GM19468 (cell line): ENCODE results near the gene CIITA.

Experiments
- ATAC-seq: cut with Tn5 transposase; IDR thresholded peaks from one replicate; pipeline ENCODE4 v1.9.1; 2021; ENCODE audit warnings: mild to moderate bottlenecking, moderate library complexity, moderate number of reproducible peaks; ENCODE audit not compliant: unreplicated experiment; ENCODE audit errors: extremely low read depth

Gene CIITA

DNA sequence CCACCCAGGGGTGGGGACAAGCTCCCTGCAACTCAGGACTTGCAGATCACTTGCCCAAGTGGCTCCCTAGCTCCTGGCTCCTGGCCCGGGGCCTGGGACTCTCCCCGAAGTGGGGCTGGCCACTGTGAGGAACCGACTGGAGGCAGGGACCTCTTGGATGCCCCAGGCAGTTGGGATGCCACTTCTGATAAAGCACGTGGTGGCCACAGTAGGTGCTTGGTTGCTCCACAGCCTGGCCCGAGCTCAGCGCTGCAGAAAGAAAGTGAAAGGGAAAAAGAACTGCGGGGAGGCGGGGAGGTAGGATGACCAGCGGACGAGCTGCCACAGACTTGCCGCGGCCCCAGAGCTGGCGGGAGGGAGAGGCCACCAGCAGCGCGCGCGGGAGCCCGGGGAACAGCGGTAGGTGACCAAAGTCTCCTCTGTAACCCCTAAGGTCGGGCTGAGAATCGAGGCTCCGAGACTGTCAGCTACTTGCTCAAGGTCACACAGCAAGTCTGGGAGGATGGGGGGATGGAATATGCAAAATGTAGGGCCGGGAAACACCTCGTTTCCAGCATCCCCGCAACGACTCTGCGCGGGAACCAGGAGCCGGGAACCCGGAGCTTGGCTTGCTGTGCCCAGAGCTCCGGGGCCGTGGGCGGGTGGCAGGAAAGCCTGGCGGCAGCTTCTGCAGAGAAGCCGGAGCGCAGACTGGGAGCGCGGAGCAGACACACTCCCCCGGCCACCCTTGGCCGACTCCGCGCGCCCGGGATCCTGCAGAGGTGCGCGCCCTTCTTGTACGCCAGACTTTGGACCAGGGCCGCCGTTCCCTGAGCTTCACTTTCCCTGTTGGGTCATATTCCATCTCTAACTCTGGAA lies 1.9 kb downstream of the CIITA start:
- ATAC-seq: no peak

DNA sequence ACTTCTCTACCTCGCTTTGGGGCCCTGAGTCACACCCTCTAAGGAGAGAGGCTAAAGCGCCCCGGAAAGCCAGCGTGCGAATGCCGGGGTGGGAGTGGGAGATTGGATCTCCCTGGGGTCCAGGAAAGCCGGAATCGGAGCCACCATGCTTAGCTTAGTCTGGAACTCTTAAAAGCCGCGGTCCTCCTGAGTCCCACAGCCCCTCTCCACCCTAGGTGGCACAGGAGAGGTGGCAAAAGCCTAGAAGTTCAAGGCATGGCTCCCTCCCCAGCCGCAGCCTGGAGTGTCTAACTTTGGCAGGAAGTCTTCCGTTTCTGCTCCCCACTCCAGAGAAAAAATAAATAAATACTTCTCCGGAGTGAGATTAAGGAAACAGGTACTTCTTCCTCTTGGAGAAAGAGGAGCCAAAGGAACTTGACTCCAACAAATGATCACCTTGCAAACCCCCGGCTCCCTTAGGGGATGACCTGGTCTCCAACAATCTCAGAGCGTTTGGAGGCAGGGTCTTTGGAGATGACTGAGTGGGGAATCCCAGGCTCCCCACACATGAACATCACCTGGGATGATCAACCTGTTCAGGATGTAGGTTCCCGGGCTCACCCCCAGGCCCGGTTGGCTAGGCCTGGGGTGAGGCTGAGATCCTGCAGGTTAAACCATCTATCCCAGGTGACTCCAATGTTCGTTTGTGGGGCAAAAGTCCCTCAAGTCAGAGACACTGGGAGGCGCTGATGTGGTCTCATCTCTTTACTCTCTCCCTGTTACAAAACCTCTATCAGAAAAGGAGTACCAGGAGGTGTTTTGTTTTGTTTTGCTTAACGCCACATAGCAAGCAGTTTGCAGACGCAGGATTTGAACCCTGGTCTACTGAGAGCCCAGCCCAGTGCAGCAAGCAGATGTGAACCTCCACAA lies 2.9 kb downstream of the CIITA start:
- ATAC-seq: no peak

DNA sequence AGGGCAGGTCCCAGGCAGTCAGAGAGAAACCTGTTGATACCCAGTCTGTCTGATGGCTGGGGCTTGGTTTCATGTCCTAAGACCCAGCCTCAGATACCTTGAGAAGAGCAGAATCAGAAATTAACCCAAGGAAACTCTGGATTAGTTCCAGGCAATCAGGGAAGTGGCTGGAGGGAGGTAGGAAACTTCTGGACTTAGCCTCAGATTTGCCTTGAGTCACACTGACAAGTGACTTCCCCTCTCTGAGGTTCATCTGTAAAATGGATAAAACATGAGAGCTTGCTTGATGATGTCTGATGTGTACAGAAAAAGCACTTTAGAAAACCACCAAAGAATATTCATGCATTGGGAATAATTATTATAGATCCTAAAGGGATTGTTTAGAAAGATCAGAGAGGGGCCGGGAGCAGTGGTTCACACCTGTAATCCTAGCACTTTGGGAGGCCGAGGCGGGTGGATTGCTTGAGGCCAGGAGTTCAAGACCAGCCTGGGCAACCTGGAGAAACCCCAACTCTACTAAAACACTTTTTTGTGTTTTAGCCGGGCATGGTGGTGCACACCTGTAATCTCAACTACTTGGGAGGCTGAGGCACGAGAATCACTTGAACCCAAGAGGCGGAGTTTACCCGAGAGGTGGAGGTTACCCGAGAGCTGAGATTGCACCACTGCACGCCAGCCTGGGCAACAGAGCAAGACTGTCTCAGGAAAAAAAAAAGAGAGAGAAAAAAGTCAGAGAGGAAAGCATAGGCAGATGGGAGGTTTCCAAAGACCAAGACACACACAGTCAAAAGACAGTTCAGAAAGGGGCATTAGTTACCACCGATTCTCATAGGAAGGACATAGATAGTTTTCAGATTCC lies 3.8 kb downstream of the CIITA start:
- ATAC-seq: no peak

DNA sequence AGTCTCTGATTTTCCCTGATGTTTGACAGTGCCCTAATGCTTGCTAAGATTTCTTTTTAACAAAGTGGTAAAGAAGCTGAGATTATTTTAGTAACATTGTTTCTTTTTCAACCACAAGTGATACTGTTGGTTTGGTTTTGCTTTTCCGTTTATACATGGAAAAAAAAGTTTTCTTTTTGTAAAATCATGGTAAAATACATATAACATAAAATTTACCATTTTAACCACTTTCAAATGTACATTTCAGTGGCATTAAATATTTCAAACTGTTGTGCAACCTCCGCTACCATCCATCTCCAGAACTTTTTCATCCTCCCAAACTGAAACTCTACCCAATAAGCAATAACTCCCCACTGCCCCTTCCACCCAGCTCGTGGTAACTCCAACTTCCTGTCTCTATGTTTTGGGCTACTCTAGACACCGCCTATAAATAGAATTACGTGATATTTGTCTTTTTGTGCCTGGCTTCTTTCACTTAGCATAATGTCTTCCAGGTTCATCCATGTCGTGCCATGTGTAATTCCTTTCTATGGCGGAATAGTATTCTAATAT lies 4.6 kb downstream of the CIITA start:
- ATAC-seq: no peak

DNA sequence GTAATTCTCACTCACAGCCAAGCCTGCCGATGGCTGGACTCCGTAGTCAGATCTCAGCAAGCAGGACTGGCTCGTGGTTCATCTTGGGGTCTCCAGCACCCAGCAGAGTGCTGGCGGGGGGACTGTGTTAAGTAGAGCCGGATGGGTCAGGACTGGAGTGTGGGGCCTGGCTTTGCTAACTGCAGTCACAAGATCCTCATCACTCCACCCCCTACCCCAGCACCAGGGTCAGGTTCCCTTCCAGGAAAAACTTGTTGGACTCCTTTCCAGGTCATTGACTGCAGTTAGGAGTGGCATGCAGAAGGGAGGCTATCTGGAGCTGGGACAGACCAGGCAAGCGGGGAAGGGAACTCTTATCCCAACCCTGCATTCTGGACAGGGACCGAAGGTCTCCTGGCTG lies 6.0 kb downstream of the CIITA start:
- no peak for ATAC-seq

DNA sequence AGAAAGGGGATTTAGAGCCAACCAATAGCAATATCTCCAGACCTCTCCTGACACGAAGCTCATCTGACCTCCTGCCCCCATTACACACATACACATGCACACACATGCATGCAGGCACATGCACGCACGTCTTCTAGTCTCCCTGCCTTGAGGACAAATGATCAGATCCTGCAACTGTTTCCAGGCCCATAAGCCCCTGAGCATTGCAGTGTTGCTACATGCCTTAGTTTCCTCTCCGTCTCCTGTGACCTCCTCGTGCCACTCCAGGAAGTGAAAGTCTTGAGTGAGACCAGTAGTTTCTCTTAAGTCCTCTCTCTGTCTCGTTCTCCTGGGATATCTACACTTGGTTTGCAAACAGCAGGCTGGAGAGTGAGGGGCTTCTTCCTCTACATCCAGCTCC lies 8.2 kb downstream of the CIITA start:
- no peak for ATAC-seq

DNA sequence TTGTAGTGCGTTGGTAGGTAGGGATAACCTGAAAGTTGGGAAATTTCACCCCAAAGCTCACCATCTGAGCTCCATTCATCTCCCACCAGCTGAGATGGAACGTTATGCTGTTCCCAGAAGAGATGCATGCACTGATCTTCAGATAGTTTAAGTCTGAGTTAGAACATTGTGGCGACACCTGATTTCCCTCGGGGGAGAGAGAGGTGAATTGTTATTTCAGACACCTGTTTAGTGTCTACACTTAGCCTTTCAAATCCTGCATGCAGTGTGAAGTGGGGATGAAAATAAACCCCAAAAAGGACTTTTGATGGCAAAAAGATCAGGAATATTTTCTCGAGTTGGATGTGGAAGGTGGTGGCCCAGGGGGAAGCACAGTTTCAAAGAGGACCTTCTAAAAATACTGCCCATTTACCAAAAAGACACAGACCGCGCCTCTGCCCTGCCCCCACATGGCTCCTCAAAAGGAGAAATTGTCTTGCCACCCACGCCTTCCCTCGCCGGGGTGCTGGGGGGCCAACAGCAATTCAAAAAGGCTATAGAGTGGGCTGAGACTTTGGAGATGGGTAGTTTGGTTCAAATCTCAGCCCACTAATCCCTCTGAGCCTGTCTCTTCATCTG lies 11.4 kb downstream of the CIITA start:
- no peak for ATAC-seq

DNA sequence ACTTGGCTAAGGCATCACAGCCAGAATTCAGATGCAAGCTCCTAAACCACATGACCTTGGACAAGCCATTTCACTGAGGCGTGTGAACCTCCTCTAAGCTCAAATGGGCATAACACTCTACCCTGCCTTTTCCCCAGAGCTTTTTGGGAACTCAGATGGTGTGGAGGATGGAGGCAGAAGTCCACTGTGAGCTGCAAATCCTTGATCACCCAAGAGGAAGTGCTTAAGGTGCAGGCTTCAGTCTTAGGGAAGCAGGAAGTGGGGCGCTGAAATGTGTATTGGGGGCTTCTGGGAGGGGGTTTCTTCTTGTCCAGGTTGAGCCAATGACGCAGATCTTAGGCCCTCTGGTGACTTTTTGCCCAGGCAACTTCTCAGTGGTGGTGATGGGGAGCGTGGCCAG lies 12.9 kb downstream of the CIITA start:
- no peak for ATAC-seq

DNA sequence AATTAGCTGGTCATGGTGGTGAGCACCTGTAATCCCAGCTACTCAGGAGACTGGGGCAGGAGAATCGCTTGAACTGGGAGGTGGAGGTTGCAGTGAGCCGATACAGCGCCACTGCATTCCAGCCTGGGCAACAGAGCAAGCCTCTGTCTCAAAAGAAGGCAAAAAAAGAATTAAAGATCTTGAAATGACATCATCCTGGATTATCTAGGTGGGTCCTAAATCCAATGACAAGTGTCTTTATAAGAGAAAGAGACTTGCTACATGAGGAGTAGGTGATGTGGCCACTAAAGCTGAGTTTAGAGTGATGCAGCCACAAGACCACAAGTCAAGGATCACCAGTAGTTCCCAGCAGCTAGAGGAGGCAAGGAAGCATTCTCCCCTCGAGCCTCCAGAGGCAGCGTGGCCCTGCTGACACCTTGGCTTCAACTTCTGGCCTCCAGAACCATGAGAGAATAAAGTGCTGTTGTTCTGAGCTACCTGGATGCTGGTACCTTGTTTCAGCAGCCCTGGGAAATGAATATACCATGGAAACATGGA lies 15.8 kb downstream of the CIITA start:
- ATAC-seq: no peak

DNA sequence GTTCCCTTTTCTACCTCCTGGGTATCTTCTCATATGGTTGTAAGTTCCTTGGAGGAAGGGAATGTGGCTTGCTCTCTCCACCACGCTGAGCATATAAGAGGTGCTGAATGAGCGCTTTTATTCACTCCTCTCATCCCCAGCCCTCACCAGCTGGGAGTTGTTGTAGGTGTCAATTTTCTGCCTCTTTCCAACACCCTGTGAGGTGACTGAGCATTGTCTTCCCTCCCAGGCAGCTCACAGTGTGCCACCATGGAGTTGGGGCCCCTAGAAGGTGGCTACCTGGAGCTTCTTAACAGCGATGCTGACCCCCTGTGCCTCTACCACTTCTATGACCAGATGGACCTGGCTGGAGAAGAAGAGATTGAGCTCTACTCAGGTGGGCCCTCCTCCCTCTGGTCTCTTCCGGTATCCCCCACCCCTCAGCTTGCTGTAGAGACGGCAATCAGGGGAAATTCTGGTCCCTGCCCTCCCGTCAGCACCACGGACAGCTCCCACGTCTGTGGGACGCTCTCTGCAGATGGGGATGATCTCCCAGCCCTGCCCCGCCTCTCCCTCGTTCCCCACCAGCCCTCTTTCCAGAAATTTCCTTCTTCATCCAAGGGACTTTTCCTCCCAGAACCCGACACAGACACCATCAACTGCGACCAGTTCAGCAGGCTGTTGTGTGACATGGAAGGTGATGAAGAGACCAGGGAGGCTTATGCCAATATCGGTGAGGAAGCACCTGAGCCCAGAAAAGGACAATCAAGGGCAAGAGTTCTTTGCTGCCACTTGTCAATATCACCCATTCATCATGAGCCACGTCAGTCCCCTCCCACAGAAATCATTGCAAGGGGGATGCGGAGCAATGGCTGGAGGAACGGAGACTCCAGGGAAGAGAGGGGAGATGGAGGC lies 18.3 kb downstream of the CIITA start:
- ATAC-seq: no peak

DNA sequence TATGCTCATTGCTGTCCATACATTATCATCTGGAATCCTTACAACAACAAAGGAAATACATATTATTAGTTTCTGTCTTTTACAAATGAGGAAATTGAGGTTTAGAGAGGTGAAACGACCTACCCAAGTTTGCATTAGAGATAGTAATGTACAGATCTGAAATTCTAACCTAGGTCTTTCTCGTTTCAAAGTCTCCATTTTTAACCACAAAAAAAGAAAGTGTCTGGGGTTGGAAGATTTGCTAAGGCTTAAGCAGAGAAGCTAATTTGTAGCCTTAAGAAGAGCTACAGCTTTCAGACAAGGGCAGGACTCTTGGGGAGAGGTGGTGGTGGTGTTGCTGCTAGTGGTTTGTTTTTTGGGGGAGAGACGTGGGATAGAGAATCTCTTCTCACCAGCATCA lies 19.2 kb downstream of the CIITA start:
- no peak for ATAC-seq

DNA sequence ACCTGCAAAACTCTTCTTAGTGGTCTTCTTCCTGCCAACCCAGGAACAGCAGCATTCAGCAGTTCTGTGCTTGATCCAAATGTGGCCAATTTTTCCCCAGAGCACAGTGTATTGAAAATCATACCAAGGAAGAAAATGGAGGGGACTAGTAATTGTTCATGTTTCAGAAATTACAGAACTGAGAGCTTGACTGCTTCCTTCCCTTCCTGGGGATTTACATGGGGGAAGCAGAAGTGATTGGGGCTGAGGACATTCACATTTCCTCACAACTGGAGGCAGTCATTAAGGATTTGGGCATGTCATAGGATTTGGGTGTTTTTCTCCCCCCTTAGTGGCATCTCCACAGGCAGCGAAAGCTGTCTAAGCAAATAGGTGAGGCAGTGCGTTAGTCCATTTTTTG lies 19.7 kb downstream of the CIITA start:
- ATAC-seq: no peak

DNA sequence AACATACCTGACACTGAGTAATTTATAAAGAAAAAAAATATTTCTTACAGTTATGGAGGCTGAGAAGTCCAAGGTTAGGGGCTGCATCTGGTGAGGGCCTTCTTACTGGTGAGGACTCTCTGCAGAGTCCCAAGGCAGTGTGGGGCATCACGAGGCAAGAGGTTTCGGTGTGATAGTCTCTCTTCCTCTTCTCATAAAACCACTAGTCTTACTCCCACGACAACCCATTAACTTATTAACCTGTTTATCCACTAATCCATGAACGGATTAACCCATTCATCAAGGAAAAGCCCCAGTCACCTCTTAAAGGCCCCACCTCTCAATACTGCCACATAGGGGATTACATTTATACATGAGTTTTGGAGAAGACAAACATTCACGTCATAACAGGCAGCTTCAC lies 20.1 kb downstream of the CIITA start:
- peak; percentile 30 for ATAC-seq

DNA sequence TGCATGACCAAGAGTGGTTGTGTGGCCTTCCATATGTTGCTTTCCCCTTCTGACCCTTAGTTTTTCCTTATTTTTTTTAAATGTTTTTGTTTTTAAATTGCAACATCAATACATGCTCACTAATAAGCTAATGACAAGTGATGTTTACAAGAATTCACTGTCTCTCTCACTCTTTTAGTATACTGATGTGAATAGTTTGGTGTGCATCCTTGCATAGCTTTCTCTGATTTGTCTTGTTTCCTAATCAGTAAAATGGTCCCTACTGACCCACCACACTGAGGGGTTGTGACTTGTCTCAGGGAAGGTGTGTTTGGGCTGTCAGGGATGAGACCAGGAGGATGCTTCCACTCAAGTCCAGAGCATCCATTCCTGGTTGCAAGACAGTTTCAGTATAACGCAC lies 26.0 kb downstream of the CIITA start:
- no peak for ATAC-seq

DNA sequence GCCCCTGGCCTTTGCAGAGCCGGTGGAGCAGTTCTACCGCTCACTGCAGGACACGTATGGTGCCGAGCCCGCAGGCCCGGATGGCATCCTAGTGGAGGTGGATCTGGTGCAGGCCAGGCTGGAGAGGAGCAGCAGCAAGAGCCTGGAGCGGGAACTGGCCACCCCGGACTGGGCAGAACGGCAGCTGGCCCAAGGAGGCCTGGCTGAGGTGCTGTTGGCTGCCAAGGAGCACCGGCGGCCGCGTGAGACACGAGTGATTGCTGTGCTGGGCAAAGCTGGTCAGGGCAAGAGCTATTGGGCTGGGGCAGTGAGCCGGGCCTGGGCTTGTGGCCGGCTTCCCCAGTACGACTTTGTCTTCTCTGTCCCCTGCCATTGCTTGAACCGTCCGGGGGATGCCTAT lies 29.5 kb downstream of the CIITA start:
- no peak for ATAC-seq

DNA sequence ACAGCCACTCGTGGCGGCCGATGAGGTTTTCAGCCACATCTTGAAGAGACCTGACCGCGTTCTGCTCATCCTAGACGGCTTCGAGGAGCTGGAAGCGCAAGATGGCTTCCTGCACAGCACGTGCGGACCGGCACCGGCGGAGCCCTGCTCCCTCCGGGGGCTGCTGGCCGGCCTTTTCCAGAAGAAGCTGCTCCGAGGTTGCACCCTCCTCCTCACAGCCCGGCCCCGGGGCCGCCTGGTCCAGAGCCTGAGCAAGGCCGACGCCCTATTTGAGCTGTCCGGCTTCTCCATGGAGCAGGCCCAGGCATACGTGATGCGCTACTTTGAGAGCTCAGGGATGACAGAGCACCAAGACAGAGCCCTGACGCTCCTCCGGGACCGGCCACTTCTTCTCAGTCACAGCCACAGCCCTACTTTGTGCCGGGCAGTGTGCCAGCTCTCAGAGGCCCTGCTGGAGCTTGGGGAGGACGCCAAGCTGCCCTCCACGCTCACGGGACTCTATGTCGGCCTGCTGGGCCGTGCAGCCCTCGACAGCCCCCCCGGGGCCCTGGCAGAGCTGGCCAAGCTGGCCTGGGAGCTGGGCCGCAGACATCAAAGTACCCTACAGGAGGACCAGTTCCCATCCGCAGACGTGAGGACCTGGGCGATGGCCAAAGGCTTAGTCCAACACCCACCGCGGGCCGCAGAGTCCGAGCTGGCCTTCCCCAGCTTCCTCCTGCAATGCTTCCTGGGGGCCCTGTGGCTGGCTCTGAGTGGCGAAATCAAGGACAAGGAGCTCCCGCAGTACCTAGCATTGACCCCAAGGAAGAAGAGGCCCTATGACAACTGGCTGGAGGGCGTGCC lies 30.1 kb downstream of the CIITA start:
- ATAC-seq: no peak

DNA sequence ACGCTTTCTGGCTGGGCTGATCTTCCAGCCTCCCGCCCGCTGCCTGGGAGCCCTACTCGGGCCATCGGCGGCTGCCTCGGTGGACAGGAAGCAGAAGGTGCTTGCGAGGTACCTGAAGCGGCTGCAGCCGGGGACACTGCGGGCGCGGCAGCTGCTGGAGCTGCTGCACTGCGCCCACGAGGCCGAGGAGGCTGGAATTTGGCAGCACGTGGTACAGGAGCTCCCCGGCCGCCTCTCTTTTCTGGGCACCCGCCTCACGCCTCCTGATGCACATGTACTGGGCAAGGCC lies 30.7 kb downstream of the CIITA start:
- no peak for ATAC-seq

DNA sequence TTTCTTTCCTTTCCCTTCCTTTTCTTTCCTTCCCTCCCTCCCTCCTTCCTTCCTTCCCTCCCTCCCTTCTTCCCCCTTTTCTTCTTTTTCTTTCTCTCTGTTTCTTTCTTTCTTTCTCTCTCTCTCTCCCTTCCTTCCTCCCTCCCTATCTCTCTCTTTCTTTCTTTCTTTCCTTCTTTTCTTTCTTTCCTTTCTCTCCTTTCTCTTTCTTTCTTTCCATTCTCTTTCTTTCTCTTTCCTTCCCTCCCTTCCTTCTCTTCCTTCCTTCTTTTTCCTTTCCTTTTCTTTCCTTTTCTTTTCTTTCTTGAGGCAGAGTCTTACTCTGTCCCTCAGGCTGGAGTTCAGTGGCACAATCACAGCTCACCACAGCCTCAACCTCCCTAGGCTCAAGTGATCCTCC lies 34.3 kb downstream of the CIITA start:
- no peak for ATAC-seq
